Stimulated activated naive CD8-positive, alpha-beta T cell treated with anti-CD3 and anti-CD28 coated beads, Interleukin-15, amount 100 ng/mL, for 72 hours (primary cell): ENCODE data around the gene KRT33B.
"Not testable (repeated sequence)": the region's sequence is repeated elsewhere in the genome, so short reads cannot be mapped to it uniquely, and the experiment has no call there.

Source experiments
- ATAC-seq: fragments of 150-1000 bp; cut with Tn5 transposase; 2 replicates; pipeline ENCODE4 v1.10.0; 2021; ENCODE audit warnings: mild to moderate bottlenecking, moderate library complexity
- DNase-seq, 2 donors: peaks; one replicate each; pipeline ENCODE4 v3.0.0; 2021 to 2022
- H3K27ac Mint-ChIP-seq, 2 donors: one replicate each; pipeline ENCODE4 v1.8.0; 2022; ENCODE audit warnings: mild to moderate bottlenecking in 2 of 2, mixed read lengths in 2 of 2, moderate library complexity in 2 of 2
- H3K27me3 Mint-ChIP-seq: one replicate; pipeline ENCODE4 v1.8.0; 2022; ENCODE audit warnings: mixed read lengths
- H3K4me1 Mint-ChIP-seq: one replicate; pipeline ENCODE4 v1.8.0; 2022; ENCODE audit warnings: mild to moderate bottlenecking, mixed read lengths
- H3K4me3 Mint-ChIP-seq, 2 donors: one replicate each; pipeline ENCODE4 v1.8.0; 2022; ENCODE audit warnings: mild to moderate bottlenecking in 2 of 2, mixed read lengths in 2 of 2, moderate library complexity in 1 of 2
- H3K9me3 Mint-ChIP-seq, 2 donors: one replicate each; pipeline ENCODE4 v1.8.0; 2022; ENCODE audit warnings: mixed read lengths in 2 of 2

The KRT33B gene

GRCh38 chr17:41396996-41397660, 27.5 kb upstream of the KRT33B start, which contains the start of gene KRT31:
Gene KRT31, minus strand, starts transcription at chr17:41397608. Its CDS starts 69 bp downstream, at chr17:41397539.
- peaks cover 2% of the 10 kb centered on the region for H3K4me1 Mint-ChIP-seq
- H3K4me3 Mint-ChIP-seq = no peak within 1 kb of the TSS
- H3K27me3 Mint-ChIP-seq = peaks cover 2% of the 10 kb centered on the region
- DNase-seq = no peak
- ATAC-seq = no peak
- no peak within 1 kb of the TSS for H3K27ac Mint-ChIP-seq
- no peaks in the 10 kb centered on the region for H3K9me3 Mint-ChIP-seq

GRCh38 chr17:41396340-41396739, 26.7 kb upstream of the KRT33B start:
- no peak for DNase-seq
- H3K27ac Mint-ChIP-seq = no peak overlapping the region
- peaks cover 8% of the 10 kb centered on the region for H3K27me3 Mint-ChIP-seq
- ATAC-seq = no peak
- no peaks in the 10 kb centered on the region for H3K4me1 Mint-ChIP-seq
- H3K4me3 Mint-ChIP-seq = no peak overlapping the region
- H3K9me3 Mint-ChIP-seq = no peaks in the 10 kb centered on the region

- no peak overlapping the region for H3K27ac Mint-ChIP-seq
- H3K4me3 Mint-ChIP-seq = no peak overlapping the region
- DNase-seq (no peak), ATAC-seq (no peak)
- no peaks in the 10 kb centered on the region for H3K4me1 Mint-ChIP-seq
- H3K9me3 Mint-ChIP-seq = no peaks in the 10 kb centered on the region
- peaks cover 8% of the 10 kb centered on the region for H3K27me3 Mint-ChIP-seq
Observed at GRCh38 chr17:41395611-41396010, 26.0 kb upstream of the KRT33B start.

- not testable (repeated sequence) for DNase-seq, H3K27me3 Mint-ChIP-seq, H3K4me1 Mint-ChIP-seq, H3K27ac Mint-ChIP-seq, ATAC-seq, H3K4me3 Mint-ChIP-seq, H3K9me3 Mint-ChIP-seq
Observed at GRCh38 chr17:41395044-41395443, 25.4 kb upstream of the KRT33B start.

DNA sequence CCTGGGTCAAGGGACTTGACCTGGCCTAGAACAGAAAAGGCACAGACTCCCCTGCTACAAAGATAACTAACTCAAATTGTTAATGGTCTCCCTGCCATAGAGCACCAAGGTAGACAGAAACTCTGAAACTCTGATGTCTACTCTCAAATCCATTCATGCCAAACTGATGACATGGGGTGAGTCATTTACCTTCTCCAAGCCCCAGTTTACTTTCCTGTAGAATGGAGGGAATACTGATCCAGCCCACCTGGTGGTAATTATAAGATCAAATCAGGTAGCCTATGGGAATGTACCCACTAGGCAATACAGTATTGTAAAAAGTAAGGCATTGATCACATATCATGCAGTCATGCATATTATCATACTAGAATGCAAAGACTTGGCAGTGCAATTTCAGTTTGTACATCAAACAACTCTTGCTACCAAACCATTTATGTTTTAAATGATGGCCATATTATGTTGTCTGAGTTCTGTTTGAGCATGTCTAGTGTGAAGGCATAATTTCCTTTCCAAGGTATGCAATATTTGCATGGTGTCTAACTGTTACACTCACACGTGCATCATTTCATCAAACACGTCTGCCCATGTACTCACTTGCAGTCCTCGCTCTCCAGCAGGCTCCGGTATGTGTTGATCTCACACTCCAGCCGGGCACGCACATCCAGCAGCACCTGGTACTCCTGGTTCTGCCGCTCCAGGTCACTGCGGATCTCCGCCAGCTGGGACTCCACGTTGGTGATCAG, 24.8 kb upstream of the KRT33B start:
- Mint-ChIP-seq H3K27me3 (peaks cover 8% of the 10 kb centered on the region), H3K4me3 (no peak overlapping the region), H3K4me1 (no peaks in the 10 kb centered on the region), H3K27ac (no peak overlapping the region), H3K9me3 (no peaks in the 10 kb centered on the region)
- DNase-seq (no peak), ATAC-seq (no peak)

- Mint-ChIP-seq H3K27me3 (peaks cover 8% of the 10 kb centered on the region), H3K27ac (peak overlapping the region in 1 of 2 donors; percentile 3)
- DNase-seq = no peak
Observed at GRCh38 chr17:41393826-41394225, 24.2 kb upstream of the KRT33B start.

DNA sequence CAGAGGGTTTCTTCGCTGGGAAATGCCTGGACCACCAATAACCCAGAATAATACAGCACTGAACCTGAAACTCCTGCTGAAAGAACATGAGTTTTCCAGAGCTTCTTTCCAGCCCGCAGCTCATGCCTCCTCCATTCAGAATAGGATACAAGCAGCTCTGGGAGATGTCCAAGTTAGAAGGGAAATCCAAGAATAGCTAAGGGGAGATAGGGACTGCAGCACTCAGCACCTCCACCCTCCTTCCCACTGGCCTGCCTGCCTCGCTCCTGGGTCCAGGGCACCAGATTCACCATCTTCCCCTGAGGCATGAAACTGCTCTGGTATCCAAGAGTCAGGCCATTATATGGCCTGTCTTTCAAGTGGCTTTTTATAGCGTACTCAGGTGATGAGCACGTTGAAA, 23.7 kb upstream of the KRT33B start:
- Mint-ChIP-seq H3K4me3 (no peak overlapping the region), H3K9me3 (no peaks in the 10 kb centered on the region), H3K27ac (no peak overlapping the region), H3K27me3 (peaks cover 8% of the 10 kb centered on the region), H3K4me1 (no peaks in the 10 kb centered on the region)
- ATAC-seq = no peak
- no peak for DNase-seq

More at GRCh38 chr17:41393826-41394225, 24.2 kb upstream of the KRT33B start:
- Mint-ChIP-seq H3K4me1 (no peaks in the 10 kb centered on the region), H3K4me3 (no peak overlapping the region), H3K9me3 (no peaks in the 10 kb centered on the region)
- no peak for ATAC-seq

- Mint-ChIP-seq H3K9me3 (peaks cover 0 to 5% of the 10 kb centered on the region in 2 donors), H3K4me3 (no peak overlapping the region), H3K27me3 (peaks cover 8% of the 10 kb centered on the region), H3K4me1 (no peaks in the 10 kb centered on the region), H3K27ac (peak overlapping the region; percentile 7 to 9)
- DNase-seq (no peak), ATAC-seq (no peak)
Observed at GRCh38 chr17:41392278-41392677, 22.7 kb upstream of the KRT33B start.

DNA sequence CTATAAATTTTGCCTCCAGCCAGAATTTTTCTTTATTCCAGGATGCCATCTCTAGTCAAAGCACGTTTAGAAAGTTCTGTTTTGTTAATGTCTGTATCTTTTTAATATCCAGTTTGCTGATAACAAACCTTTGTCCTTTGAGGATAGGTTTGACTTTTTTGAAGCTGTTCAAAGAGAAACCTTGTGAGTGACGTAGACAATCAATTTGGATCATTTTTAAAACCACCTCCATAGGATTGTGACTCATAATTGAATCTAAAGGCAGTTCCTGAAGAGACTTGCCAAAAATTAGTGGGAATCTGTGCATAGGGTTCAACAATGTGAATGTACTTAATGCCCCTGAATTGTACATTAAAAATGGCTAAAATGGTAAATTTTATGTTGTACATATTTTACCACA, 21.9 kb upstream of the KRT33B start:
- DNase-seq (no peak), ATAC-seq (no peak)
- no peak overlapping the region for H3K4me3 Mint-ChIP-seq
- H3K27ac Mint-ChIP-seq = no peak overlapping the region
- peaks cover 8% of the 10 kb centered on the region for H3K27me3 Mint-ChIP-seq
- H3K4me1 Mint-ChIP-seq = no peaks in the 10 kb centered on the region
- H3K9me3 Mint-ChIP-seq = peaks cover 3 to 12% of the 10 kb centered on the region in 2 donors

GRCh38 chr17:41390411-41390938, 20.9 kb upstream of the KRT33B start:
- H3K27me3 Mint-ChIP-seq = peaks cover 8% of the 10 kb centered on the region
- DNase-seq (no peak), ATAC-seq (no peak)
- H3K27ac Mint-ChIP-seq = no peak overlapping the region
- peaks cover 8 to 16% of the 10 kb centered on the region in 2 donors for H3K9me3 Mint-ChIP-seq
- no peak overlapping the region for H3K4me3 Mint-ChIP-seq
- H3K4me1 Mint-ChIP-seq = no peaks in the 10 kb centered on the region

- Mint-ChIP-seq H3K9me3 (peaks cover 8 to 16% of the 10 kb centered on the region in 2 donors), H3K27ac (no peak overlapping the region), H3K27me3 (peaks cover 8% of the 10 kb centered on the region), H3K4me1 (no peaks in the 10 kb centered on the region), H3K4me3 (no peak overlapping the region)
- ATAC-seq (no peak), DNase-seq (no peak)
Observed at GRCh38 chr17:41387670-41388069, 18.1 kb upstream of the KRT33B start.

DNA sequence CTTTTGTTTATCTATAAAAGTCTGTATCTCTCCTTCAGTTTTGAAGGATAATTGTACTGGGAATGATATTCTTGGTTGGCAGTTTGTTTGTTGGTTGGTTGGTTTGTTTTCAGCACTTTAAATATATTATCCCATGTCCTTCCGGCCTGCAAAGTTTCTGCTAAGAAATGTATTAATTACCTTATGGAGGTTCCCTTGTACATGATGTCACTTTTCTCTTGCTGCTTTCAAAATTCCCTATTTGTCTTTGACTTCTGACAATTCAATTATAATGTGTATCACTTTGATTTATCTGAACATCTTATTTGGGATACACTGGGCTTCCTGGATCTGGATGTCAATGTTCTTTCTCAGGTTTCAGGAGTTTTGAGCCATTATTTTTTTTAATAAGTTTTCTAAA, 16.6 kb upstream of the KRT33B start:
- no peak overlapping the region for H3K27ac Mint-ChIP-seq
- peaks cover 8 to 16% of the 10 kb centered on the region in 2 donors for H3K9me3 Mint-ChIP-seq
- H3K27me3 Mint-ChIP-seq = no peaks in the 10 kb centered on the region
- DNase-seq (no peak), ATAC-seq (no peak)
- no peak overlapping the region for H3K4me3 Mint-ChIP-seq
- no peaks in the 10 kb centered on the region for H3K4me1 Mint-ChIP-seq

GRCh38 chr17:41383690-41384089, 14.1 kb upstream of the KRT33B start:
- ATAC-seq (no peak), DNase-seq (no peak)
- peaks cover 8 to 16% of the 10 kb centered on the region in 2 donors for H3K9me3 Mint-ChIP-seq
- H3K4me1 Mint-ChIP-seq = no peaks in the 10 kb centered on the region
- H3K27me3 Mint-ChIP-seq = no peaks in the 10 kb centered on the region
- no peak overlapping the region for H3K4me3 Mint-ChIP-seq
- H3K27ac Mint-ChIP-seq = no peak overlapping the region

DNA sequence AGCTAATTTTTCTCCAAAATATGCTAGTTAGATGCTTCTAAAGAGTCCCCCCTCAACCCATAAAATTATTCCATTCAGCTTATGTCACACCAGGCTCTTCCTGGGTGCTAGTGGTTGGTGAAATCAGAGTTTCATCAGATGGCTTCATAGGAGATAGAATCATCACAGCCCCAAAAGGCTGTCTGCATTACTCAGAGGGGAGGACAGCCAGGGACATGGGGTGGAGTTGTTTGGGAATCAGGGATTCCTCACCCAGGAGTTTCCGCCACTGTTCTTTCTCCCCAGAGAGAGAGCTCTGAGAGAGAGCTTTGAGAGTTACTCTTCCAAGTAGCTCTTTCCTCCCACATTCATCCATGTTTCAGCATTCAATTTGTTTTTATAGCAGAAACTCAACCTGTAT, 12.8 kb upstream of the KRT33B start:
- ATAC-seq (no peak), DNase-seq (no peak)
- H3K4me1 Mint-ChIP-seq = peaks cover 5% of the 10 kb centered on the region
- H3K4me3 Mint-ChIP-seq = no peak overlapping the region
- no peak overlapping the region for H3K27ac Mint-ChIP-seq
- no peaks in the 10 kb centered on the region for H3K27me3 Mint-ChIP-seq
- H3K9me3 Mint-ChIP-seq = peaks cover 8 to 12% of the 10 kb centered on the region in 2 donors

DNA sequence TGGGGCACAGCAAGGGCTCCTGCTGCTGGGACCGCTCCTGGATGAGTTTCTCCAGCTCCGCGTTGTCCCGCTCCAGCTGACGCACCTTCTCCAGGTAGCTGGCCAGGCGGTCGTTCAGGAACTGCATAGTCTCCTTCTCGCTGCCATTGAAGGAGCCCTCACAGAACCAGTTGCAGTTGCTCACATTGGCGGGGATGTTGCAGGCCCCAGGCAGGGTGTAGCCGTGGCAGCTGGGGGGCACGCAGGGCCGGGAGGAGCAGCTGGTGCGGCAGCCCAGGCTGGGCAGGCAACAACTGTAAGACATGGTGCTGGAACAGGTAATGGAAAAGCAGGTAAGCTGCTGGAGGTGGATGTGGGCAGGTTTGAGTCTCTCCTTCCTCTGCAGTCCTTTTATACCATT, 12.3 kb upstream of the KRT33B start, which contains the start of gene KRT34:
TSS of gene KRT34 (minus strand) at position 364 of the 400 bp plus-strand sequence. CDS start at position 304, 60 bp downstream.
- H3K4me3 Mint-ChIP-seq, H3K9me3 Mint-ChIP-seq, ATAC-seq, DNase-seq, H3K4me1 Mint-ChIP-seq, H3K27me3 Mint-ChIP-seq, H3K27ac Mint-ChIP-seq: not testable (repeated sequence)

- not testable (repeated sequence) for H3K27me3 Mint-ChIP-seq, H3K27ac Mint-ChIP-seq, H3K4me3 Mint-ChIP-seq, H3K9me3 Mint-ChIP-seq, H3K4me1 Mint-ChIP-seq, DNase-seq, ATAC-seq
Observed at GRCh38 chr17:41380091-41380490, 10.5 kb upstream of the KRT33B start.
